ENCODE data around the gene RTN4R. TPM values are rescaled to one million over a fixed set of nuclear protein-coding genes. Genes with fewer than 3 reads are reported as not detected.

The RTN4R gene
- total and polyA plus RNA-seq, 9 of the 15 experiments (the other 6 are each of a cell fraction or from before 2014, with no cell fraction given): 0.04 to 2.8 (median 1.4) TPM; not detected in 3

DNA sequence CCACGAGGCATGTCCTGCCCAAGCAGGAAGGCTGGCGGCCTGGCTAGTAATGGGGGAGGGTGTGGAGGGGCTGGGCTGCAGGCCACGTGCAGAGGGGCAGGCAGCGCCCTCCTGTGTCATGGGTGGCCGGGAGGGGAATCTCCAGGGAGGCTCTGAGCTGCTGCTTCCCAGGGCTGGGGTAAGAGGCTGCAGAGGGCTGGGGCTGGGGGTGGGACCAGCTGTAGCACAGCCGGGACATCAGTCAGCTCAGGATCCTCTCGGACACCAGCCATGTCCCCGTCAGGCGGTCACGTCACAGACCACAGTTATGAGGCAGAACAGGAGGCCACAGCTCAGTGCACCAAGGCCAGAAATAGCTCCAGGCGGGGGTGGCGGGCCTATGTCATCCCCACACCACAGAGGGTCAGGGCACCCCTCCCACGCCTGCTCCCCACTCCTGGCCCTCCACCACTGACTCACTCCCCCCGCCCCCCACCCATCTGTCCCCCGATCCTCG lies 21.1 kb downstream of the RTN4R start (continued):
- TF ChIP-seq, protein P1, sequence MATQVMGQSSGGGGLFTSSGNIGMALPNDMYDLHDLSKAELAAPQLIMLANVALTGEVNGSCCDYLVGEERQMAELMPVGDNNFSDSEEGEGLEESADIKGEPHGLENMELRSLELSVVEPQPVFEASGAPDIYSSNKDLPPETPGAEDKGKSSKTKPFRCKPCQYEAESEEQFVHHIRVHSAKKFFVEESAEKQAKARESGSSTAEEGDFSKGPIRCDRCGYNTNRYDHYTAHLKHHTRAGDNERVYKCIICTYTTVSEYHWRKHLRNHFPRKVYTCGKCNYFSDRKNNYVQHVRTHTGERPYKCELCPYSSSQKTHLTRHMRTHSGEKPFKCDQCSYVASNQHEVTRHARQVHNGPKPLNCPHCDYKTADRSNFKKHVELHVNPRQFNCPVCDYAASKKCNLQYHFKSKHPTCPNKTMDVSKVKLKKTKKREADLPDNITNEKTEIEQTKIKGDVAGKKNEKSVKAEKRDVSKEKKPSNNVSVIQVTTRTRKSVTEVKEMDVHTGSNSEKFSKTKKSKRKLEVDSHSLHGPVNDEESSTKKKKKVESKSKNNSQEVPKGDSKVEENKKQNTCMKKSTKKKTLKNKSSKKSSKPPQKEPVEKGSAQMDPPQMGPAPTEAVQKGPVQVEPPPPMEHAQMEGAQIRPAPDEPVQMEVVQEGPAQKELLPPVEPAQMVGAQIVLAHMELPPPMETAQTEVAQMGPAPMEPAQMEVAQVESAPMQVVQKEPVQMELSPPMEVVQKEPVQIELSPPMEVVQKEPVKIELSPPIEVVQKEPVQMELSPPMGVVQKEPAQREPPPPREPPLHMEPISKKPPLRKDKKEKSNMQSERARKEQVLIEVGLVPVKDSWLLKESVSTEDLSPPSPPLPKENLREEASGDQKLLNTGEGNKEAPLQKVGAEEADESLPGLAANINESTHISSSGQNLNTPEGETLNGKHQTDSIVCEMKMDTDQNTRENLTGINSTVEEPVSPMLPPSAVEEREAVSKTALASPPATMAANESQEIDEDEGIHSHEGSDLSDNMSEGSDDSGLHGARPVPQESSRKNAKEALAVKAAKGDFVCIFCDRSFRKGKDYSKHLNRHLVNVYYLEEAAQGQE (IDR thresholded peaks at IDR 0.05; ENCODE audit: borderline replicate concordance): no peak
- TF ChIP-seq, protein P1 (CRISPR knock-in tag; IDR thresholded peaks at IDR 0.05; ENCODE audit: low read depth): no peak
- no peak for TF ChIP-seq MCM7 (IDR thresholded peaks at IDR 0.05)
- no peak for TF ChIP-seq ZNF263 (CRISPR knock-in tag; IDR thresholded peaks at IDR 0.05; ENCODE audit: borderline replicate concordance)
- TF ChIP-seq ZBTB17 (CRISPR knock-in tag; IDR thresholded peaks at IDR 0.05): peak; percentile 77
- TF ChIP-seq CEBPB (tag; IDR thresholded peaks at IDR 0.05): no peak
- TF ChIP-seq RCOR1 (IDR thresholded peaks at IDR 0.05; ENCODE audit: borderline replicate concordance in 1 of 2, low read depth in 2 of 2, low read length in 2 of 2): no peak
- no peak for TF ChIP-seq SREBF1 (IDR thresholded peaks at IDR 0.05; ENCODE audit: borderline replicate concordance, low read depth, low read length)
- peak; percentile 93 for TF ChIP-seq EGR1 (conservative IDR thresholded peaks at IDR 0.05)
- TF ChIP-seq IRF9 (tag; IDR thresholded peaks at IDR 0.05): no peak
- peak; percentile 65; the same call in 1 of the 2 replicates for TF ChIP-seq ZNF695 (CRISPR knock-in tag; IDR thresholded peaks at IDR 0.05)
- peak; percentile 22 for TF ChIP-seq CHD1 (IDR thresholded peaks at IDR 0.05; ENCODE audit: low read length)
- TF ChIP-seq HMG20B (CRISPR knock-in tag; IDR thresholded peaks at IDR 0.05): no peak
- TF ChIP-seq ZNF778 (CRISPR knock-in tag; IDR thresholded peaks at IDR 0.05): no peak
- TF ChIP-seq ZKSCAN8 (CRISPR knock-in tag; IDR thresholded peaks at IDR 0.05): no peak
- peak; percentile 68; the same call in 1 of the 2 replicates for TF ChIP-seq ZBTB7A (IDR thresholded peaks at IDR 0.05; ENCODE audit: borderline replicate concordance, control insufficient read depth, low read depth, low read length)
- no peak for TF ChIP-seq HOMEZ (CRISPR knock-in tag; IDR thresholded peaks at IDR 0.05)
- no peak for TF ChIP-seq TFAP4 (CRISPR knock-in tag; IDR thresholded peaks at IDR 0.05; ENCODE audit: borderline replicate concordance)

Data from K562 (cell line).